Astrocyte (in vitro differentiated cells and primary cell): ENCODE data around the gene ASF1B.

Experiments used
- CTCF ChIP-seq: IDR thresholded peaks from 2 replicates; pipeline ENCODE4 v1.5.1; 2011; ENCODE audit warnings: low read depth, mild to moderate bottlenecking, inconsistent platforms, low read length, moderate library complexity; ENCODE audit not compliant: insufficient read depth
- EZH2 ChIP-seq: IDR thresholded peaks from 2 replicates; pipeline ENCODE4 v1.6.1; 2012; ENCODE audit warnings: mild to moderate bottlenecking, low read length, inconsistent platforms; ENCODE audit not compliant: insufficient read depth

- no peak for TF ChIP-seq CTCF
- no peak for TF ChIP-seq EZH2
Measured at GRCh38 chr19:14164082-14164481, 27.7 kb upstream of the ASF1B start.
